Adrenal gland (tissue), 5 donors: ENCODE results near the gene RGS3.

Experiments used
- CTCF ChIP-seq, 6 experiments: fragments of 450-650 bp in 4 of 6; fragments of 200-600 bp in 2 of 6; sonication (generic) in 1 of 6; IDR thresholded peaks; 1 replicate in 5 of 6; 2 replicates in 1 of 6; pipeline versions ENCODE4 v1.5.1 to v1.8.0; 2016 to 2021; ENCODE audit warnings: antibody characterized with exemption in 6 of 6, mild to moderate bottlenecking in 2 of 6, moderate library complexity in 1 of 6
- POLR2A ChIP-seq, 2 donors: fragments of 450-650 bp; IDR thresholded peaks; one replicate each; pipeline ENCODE4 v1.6.1; 2017; ENCODE audit warnings: antibody characterized with exemption in 2 of 2, mild to moderate bottlenecking in 2 of 2, moderate library complexity in 1 of 2
- donor health status: DM: no; HTN: no; CAD: no.

GRCh38 chr9:113617550-113617949 lies 154.0 kb downstream of the RGS3 start:
- TF ChIP-seq POLR2A (IDR thresholded peaks at IDR 0.05) (no peak), CTCF (IDR thresholded peaks at IDR 0.05) (no peak)
